ENCODE measurements around the gene CDH22.

GRCh38 chr20:46171909-46172308 is 136.4 kb downstream of the CDH22 start:
- TF ChIP-seq, protein P1, sequence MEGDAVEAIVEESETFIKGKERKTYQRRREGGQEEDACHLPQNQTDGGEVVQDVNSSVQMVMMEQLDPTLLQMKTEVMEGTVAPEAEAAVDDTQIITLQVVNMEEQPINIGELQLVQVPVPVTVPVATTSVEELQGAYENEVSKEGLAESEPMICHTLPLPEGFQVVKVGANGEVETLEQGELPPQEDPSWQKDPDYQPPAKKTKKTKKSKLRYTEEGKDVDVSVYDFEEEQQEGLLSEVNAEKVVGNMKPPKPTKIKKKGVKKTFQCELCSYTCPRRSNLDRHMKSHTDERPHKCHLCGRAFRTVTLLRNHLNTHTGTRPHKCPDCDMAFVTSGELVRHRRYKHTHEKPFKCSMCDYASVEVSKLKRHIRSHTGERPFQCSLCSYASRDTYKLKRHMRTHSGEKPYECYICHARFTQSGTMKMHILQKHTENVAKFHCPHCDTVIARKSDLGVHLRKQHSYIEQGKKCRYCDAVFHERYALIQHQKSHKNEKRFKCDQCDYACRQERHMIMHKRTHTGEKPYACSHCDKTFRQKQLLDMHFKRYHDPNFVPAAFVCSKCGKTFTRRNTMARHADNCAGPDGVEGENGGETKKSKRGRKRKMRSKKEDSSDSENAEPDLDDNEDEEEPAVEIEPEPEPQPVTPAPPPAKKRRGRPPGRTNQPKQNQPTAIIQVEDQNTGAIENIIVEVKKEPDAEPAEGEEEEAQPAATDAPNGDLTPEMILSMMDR (IDR thresholded peaks at IDR 0.05; ENCODE audit: poor library complexity, severe bottlenecking), result no peak
- no peak for TF ChIP-seq EZH2 (IDR thresholded peaks at IDR 0.05; ENCODE audit: borderline replicate concordance, insufficient read depth, low read length, poor library complexity, severe bottlenecking)
- TF ChIP-seq SMC3 (conservative IDR thresholded peaks at IDR 0.05; ENCODE audit: poor library complexity), result no peak
- no peak for TF ChIP-seq REST (IDR thresholded peaks at IDR 0.05; ENCODE audit: borderline replicate concordance)
- no peak for TF ChIP-seq MXI1 (conservative IDR thresholded peaks at IDR 0.05; ENCODE audit: poor library complexity, severe bottlenecking)
- TF ChIP-seq EP300 (conservative IDR thresholded peaks at IDR 0.05; ENCODE audit: poor library complexity, severe bottlenecking), result no peak
- TF ChIP-seq POLR2AphosphoS5 (IDR thresholded peaks at IDR 0.05), result no peak

Data from neural cell (in vitro differentiated cells).